ENCODE data around the gene GLCE.

The GLCE gene

DNA sequence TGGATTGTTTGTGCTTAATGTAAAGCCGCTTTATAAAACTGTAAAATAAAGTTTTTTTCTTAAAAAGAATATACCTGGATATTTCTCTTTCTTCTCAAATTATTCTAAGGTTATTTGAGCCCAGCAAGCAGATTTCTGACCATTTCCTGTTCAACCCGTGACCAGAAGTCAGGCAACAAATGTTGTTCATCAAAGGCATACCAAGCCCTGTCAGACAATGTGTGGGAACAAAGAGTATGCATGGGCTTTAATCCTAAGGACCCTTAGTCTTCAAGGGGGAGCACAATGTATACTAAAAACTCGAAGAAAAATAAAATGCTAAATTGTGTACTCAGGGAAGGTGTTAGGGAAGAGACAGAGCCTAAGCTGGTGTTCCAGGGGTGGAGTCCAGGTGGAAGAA is 111.7 kb downstream of the GLCE start:
- no peak for TF ChIP-seq TEAD4 (IDR thresholded peaks at IDR 0.05)
- TF ChIP-seq, protein P1, sequence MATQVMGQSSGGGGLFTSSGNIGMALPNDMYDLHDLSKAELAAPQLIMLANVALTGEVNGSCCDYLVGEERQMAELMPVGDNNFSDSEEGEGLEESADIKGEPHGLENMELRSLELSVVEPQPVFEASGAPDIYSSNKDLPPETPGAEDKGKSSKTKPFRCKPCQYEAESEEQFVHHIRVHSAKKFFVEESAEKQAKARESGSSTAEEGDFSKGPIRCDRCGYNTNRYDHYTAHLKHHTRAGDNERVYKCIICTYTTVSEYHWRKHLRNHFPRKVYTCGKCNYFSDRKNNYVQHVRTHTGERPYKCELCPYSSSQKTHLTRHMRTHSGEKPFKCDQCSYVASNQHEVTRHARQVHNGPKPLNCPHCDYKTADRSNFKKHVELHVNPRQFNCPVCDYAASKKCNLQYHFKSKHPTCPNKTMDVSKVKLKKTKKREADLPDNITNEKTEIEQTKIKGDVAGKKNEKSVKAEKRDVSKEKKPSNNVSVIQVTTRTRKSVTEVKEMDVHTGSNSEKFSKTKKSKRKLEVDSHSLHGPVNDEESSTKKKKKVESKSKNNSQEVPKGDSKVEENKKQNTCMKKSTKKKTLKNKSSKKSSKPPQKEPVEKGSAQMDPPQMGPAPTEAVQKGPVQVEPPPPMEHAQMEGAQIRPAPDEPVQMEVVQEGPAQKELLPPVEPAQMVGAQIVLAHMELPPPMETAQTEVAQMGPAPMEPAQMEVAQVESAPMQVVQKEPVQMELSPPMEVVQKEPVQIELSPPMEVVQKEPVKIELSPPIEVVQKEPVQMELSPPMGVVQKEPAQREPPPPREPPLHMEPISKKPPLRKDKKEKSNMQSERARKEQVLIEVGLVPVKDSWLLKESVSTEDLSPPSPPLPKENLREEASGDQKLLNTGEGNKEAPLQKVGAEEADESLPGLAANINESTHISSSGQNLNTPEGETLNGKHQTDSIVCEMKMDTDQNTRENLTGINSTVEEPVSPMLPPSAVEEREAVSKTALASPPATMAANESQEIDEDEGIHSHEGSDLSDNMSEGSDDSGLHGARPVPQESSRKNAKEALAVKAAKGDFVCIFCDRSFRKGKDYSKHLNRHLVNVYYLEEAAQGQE (IDR thresholded peaks at IDR 0.05; ENCODE audit: low read depth): no peak
- no peak for TF ChIP-seq ZBTB7A (IDR thresholded peaks at IDR 0.05; ENCODE audit: low read depth)
- no peak for TF ChIP-seq RAD21 (IDR thresholded peaks at IDR 0.05; ENCODE audit: low read depth)
- no peak for TF ChIP-seq EGR1 (IDR thresholded peaks at IDR 0.05)
- TF ChIP-seq, protein P2, sequence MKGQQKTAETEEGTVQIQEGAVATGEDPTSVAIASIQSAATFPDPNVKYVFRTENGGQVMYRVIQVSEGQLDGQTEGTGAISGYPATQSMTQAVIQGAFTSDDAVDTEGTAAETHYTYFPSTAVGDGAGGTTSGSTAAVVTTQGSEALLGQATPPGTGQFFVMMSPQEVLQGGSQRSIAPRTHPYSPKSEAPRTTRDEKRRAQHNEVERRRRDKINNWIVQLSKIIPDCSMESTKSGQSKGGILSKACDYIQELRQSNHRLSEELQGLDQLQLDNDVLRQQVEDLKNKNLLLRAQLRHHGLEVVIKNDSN (IDR thresholded peaks at IDR 0.05): no peak
- no peak for TF ChIP-seq FOXM1 (IDR thresholded peaks at IDR 0.05; ENCODE audit: borderline replicate concordance, low read depth)
- no peak for TF ChIP-seq EP300 (IDR thresholded peaks at IDR 0.05; ENCODE audit: borderline replicate concordance)
- TF ChIP-seq CEBPB (IDR thresholded peaks at IDR 0.05): no peak
- TF ChIP-seq, protein P3, sequence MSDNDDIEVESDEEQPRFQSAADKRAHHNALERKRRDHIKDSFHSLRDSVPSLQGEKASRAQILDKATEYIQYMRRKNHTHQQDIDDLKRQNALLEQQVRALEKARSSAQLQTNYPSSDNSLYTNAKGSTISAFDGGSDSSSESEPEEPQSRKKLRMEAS (IDR thresholded peaks at IDR 0.05): no peak
- TF ChIP-seq TCF12 (IDR thresholded peaks at IDR 0.05; ENCODE audit: low read depth): no peak
- no peak for TF ChIP-seq NFIC (IDR thresholded peaks at IDR 0.05)
- no peak for TF ChIP-seq YY1 (IDR thresholded peaks at IDR 0.05; ENCODE audit: low read depth)
- TF ChIP-seq CREB1 (IDR thresholded peaks at IDR 0.05; ENCODE audit: low read depth): no peak
- TF ChIP-seq TAF1 (IDR thresholded peaks at IDR 0.05; ENCODE audit: low read depth): no peak

DNA sequence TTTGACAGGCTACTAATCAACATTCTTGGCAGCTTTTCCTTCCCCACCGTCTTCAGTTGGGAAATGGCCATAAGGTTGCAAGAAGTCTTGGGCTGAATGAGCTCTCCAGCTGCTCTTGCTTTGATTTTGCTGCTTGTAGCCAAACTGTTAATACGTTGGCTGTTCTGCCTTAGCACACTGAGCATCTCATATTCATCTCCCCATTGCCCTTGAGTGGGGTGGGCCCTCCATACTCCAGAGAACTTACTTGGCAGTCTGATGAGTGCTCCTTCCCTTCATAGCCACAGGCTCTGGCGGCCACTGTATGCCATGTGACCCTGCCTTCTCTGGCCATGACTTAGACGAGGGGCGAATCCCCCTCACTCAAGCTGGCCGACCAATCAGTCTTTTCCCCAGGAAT is 112.5 kb downstream of the GLCE start:
- TF ChIP-seq FOXM1 (IDR thresholded peaks at IDR 0.05; ENCODE audit: borderline replicate concordance, low read depth) (no peak), YY1 (IDR thresholded peaks at IDR 0.05; ENCODE audit: low read depth) (no peak), TAF1 (IDR thresholded peaks at IDR 0.05; ENCODE audit: low read depth) (no peak), CEBPB (IDR thresholded peaks at IDR 0.05) (no peak)

DNA sequence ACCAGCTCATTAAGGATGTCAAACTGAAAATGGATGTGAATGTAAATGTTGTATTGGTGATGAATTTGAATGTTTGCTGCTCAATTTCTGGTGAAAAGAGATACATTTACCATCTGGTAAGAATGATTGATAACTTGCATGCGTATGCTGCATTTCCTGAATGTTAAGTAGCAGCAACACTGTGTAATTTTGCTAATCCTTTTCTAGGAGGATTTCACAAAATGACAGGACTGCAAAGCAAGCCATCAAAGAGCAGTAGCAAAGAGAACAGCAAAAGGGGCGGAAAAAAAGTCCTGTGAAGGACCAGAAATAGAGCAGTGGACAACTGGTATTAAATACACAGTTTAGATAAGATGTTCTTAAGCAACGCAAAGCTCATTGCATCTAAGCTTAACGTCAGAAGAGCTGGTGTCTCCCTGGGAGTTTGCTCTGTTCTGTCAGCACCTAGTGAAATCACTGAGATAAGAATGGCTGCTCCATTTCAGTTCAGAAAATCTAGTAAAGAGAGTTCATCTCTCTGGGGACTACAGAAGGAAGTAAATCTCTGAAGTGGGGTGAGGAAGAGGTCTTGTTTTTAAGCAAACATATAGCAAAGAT is 114.7 kb downstream of the GLCE start:
- TF ChIP-seq EP300 (IDR thresholded peaks at IDR 0.05; ENCODE audit: borderline replicate concordance): no peak
- no peak for TF ChIP-seq RAD21 (IDR thresholded peaks at IDR 0.05; ENCODE audit: low read depth)
- no peak for TF ChIP-seq FOXM1 (IDR thresholded peaks at IDR 0.05; ENCODE audit: borderline replicate concordance, low read depth)
- TF ChIP-seq YY1 (IDR thresholded peaks at IDR 0.05; ENCODE audit: low read depth): no peak

DNA sequence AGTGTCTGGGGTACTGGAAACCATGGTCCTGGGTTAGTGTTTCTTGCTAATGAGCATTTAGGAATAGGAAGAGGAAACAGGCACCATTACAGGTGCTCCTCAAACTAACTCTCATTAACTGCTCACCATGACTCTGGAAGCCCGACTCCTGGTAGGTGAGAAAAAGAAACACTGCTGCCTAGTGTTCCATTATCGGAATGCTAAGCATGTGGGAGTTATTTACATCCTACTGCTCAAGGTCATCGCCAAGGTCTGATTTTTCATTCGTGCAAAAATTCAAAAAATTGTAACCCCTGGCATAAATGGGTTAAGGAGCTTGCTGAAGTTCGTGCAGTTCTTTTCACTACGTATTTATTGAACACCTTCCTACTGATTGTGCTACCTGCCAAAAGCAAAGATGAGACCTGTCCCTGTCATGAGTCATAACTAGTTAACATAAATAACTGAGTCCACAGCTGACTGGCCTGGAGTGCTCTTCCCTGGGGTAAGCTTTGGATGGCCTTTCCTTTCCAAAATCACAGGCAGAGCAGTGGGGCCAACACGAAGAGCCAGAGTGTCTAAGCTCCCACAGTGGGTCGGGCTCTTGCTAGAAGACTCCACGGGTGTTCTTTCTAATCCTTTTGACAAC is 115.6 kb downstream of the GLCE start:
- TF ChIP-seq, protein P1 (IDR thresholded peaks at IDR 0.05; ENCODE audit: low read depth): no peak
- TF ChIP-seq ZBTB7A (IDR thresholded peaks at IDR 0.05; ENCODE audit: low read depth) (no peak), FOXM1 (IDR thresholded peaks at IDR 0.05; ENCODE audit: borderline replicate concordance, low read depth) (no peak)
- TF ChIP-seq, protein P3 (IDR thresholded peaks at IDR 0.05): no peak

DNA sequence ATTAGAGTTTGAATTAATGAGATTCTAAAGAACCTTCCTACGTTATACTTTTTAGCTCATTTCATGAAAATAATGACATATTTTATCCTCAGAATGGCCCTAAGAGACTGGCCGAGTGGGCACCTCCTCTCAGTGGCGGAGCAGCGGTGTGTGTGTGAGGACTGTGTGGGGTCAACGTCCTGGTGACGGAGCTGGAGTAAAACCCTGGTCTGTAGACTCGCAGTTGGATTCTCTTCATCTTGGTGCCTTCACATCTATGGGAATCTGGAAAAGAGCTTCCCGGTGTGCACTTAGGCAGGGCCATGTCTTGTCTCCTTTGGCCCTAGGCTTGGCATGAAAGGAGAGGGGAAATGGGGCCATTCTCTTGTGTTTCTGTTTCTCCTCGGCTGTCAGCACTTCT is 116.9 kb downstream of the GLCE start:
- TF ChIP-seq, protein P3 (IDR thresholded peaks at IDR 0.05): no peak
- TF ChIP-seq TCF12 (IDR thresholded peaks at IDR 0.05; ENCODE audit: low read depth) (no peak), CREB1 (IDR thresholded peaks at IDR 0.05; ENCODE audit: low read depth) (no peak), EGR1 (IDR thresholded peaks at IDR 0.05) (no peak), YY1 (IDR thresholded peaks at IDR 0.05; ENCODE audit: low read depth) (no peak), TEAD4 (IDR thresholded peaks at IDR 0.05) (no peak), RAD21 (IDR thresholded peaks at IDR 0.05; ENCODE audit: low read depth) (no peak), NFIC (IDR thresholded peaks at IDR 0.05) (no peak)
- TF ChIP-seq, protein P1 (IDR thresholded peaks at IDR 0.05; ENCODE audit: low read depth): no peak
